Measurements from ENCODE around the gene CBX7.

DNA sequence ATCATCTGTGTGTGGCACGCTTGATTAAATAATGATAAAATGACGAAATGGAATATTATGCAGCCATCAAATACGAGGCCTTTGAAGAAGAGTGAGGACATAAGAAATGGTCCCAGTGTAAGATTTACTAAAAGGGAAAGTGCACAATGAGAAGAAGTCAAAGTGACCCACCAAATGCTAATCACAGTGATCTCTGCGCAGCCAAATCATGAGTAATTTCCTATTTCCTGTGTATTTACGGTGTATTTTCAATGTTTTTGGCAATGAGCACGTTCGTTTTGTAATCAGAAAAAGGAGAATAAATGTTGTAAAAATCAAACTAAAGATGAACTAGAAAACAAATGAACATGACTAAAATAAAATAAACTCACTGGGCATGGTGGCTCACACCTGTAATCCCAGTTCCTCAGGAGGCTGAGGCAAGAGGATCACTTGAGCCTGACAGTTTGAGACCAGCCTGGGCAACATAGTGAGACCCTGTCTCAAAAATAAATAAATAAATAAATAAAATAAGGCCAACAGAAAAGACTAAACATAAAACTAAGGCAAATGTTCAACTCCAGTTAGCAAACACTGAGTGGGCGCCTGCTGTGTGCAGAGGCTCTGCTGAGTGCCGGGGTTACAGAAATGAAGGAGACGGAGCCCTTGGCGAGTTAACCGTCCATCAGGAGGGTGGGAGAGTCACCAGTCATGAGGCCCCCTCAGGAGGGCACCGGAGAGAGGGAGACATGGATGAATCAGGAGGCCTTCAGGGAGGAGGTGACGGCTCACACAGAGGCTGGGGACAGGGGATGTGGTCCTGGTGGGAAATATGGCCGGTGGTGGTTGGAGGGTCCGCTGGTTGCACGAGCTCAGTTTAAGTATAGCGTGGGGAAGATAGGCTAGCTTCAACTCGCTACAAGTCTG lies 26.0 kb upstream of the CBX7 start:
- TF ChIP-seq, protein P1, sequence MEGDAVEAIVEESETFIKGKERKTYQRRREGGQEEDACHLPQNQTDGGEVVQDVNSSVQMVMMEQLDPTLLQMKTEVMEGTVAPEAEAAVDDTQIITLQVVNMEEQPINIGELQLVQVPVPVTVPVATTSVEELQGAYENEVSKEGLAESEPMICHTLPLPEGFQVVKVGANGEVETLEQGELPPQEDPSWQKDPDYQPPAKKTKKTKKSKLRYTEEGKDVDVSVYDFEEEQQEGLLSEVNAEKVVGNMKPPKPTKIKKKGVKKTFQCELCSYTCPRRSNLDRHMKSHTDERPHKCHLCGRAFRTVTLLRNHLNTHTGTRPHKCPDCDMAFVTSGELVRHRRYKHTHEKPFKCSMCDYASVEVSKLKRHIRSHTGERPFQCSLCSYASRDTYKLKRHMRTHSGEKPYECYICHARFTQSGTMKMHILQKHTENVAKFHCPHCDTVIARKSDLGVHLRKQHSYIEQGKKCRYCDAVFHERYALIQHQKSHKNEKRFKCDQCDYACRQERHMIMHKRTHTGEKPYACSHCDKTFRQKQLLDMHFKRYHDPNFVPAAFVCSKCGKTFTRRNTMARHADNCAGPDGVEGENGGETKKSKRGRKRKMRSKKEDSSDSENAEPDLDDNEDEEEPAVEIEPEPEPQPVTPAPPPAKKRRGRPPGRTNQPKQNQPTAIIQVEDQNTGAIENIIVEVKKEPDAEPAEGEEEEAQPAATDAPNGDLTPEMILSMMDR (IDR thresholded peaks at IDR 0.05; ENCODE audit: low read depth, low read length), result no peak
- no peak for TF ChIP-seq EZH2phosphoT487 (IDR thresholded peaks at IDR 0.05; ENCODE audit: low read depth)

Measured in OCI-LY3 (cell line).